Testis (tissue), 3 donors: ENCODE data around the gene ERCC3. TPM values are rescaled to one million over a fixed set of nuclear protein-coding genes. Genes with fewer than 3 reads are reported as not detected.
"Not testable (repeated sequence)": the region's sequence is repeated elsewhere in the genome, so short reads cannot be mapped to it uniquely, and the experiment has no call there.

Experiments
- DNase-seq: peaks from one replicate; pipeline ENCODE4 v3.0.0-alpha.2; 2019
- H3K27ac ChIP-seq, 2 donors: fragments of 200-600 bp; sonication (generic); one replicate each; pipeline ENCODE4 v1.5.1; 2019
- H3K27me3 ChIP-seq: fragments of 200-600 bp; sonication (generic); one replicate; pipeline ENCODE4 v1.5.1; 2019
- H3K36me3 ChIP-seq: fragments of 200-600 bp; sonication (generic); one replicate; pipeline ENCODE4 v1.5.1; 2017; ENCODE audit warnings: low read depth; ENCODE audit errors: missing control alignments
- H3K4me1 ChIP-seq: fragments of 200-600 bp; sonication (generic); one replicate; pipeline ENCODE4 v1.5.1; 2019
- H3K4me3 ChIP-seq, 2 donors: fragments of 200-600 bp; sonication (generic); one replicate each; pipeline ENCODE4 v1.5.1; 2017 to 2019
- H3K9me3 ChIP-seq: fragments of 200-600 bp; sonication (generic); one replicate; pipeline ENCODE4 v1.5.1; 2017
- CTCF ChIP-seq, 3 experiments: fragments of 450-650 bp in 2 of 3; fragments of 200-600 bp in 1 of 3; sonication (generic) in 1 of 3; IDR thresholded peaks; one replicate each; pipeline ENCODE4 v1.5.1; 2016 to 2019; ENCODE audit warnings: antibody characterized with exemption in 3 of 3, mild to moderate bottlenecking in 2 of 3, moderate library complexity in 1 of 3
- POLR2A ChIP-seq: fragments of 450-650 bp; IDR thresholded peaks from one replicate; pipeline ENCODE4 v1.6.1; 2017; ENCODE audit warnings: antibody characterized with exemption, mild to moderate bottlenecking, moderate library complexity
- WGBS, 2 donors: methylation state at CpG; one replicate each; pipeline ENCODE4 v1.1.5; 2018; 5-methylcytosine and 5-hydroxymethylcytosine counted together
- intact Hi-C: fragments of 100-400 bp; cut with DNase I; formaldehyde crosslinking; loops from one replicate; pipeline ENCODE4 v1.15.1; 2023; ENCODE audit warnings: low total_unique reads
- polyA plus RNA-seq: library from polyadenylated mRNA; stranded (reverse); fragments of 350-450 nt; fragmentation: Illumina TruSeq; extraction: RNeasy Lipid Tissue Mini Kit (QIAGEN cat#74804); gene quantifications from one replicate; pipeline ENCODE4 v1.2.3, GENCODE V29; 2014; ENCODE audit warnings: low read depth, low replicate concordance; ENCODE audit not compliant: insufficient read depth
- total RNA-seq, 2 donors: library from RNA; depleted of rRNA; stranded (reverse); fragments of >200 nt; gene quantifications; one replicate each; pipeline ENCODE4 v1.2.3, GENCODE V29; 2016

Gene ERCC3
- total and polyA plus RNA-seq, 3 donors from 2014 or later, result 78.2 to 87.5 (median 81.2) TPM

DNA sequence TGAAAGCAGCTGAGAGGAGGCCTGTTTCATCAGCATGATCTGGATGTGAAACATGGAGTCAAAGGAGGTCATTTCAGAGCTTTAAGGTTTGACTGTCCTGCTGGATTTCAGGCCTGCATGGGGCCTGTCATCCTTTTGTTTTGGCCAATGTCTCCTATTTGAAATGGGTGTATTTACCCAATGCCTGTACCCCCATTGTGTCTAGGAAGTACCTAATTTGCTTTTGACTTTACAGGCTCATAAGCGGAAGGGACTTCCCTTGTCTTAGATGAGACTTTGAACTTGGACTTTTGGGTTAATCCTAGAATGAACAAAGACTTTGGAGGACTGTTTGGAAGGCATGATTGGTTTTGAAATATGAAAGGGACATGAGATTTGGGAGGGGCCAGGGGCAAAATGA is 54.5 kb downstream of the ERCC3 start:
- no peak for DNase-seq
- 86 to 95% methylated on average over 1 of the region's 1 CpG for WGBS, 2 donors

DNA sequence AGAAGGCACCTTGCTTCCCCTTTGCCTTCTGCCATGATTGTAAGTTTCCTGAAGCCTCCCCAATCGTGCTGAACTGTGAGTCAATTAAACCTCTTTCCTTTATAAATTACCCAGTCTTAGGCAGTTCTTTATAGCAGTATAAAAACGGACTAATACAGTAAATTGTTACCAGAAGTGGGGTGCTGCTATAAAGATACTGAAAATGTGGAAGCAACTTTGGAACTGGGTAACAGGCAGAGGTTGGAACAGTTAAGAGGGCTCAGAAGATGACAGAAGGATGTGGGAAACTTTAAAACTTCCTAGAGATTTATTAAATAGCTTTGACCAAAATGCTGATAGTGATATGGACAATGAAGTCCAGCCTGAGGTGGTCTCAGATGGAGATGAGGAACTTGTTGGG is 56.2 kb downstream of the ERCC3 start:
- H3K27me3 ChIP-seq, H3K9me3 ChIP-seq, DNase-seq, H3K4me1 ChIP-seq, H3K27ac ChIP-seq, intact Hi-C loops, H3K4me3 ChIP-seq, H3K36me3 ChIP-seq: not testable (repeated sequence)
- WGBS, 2 donors, result 65 to 74% methylated on average over 2 of the region's 2 CpGs

More for the DNA sequence above, 54.5 kb downstream of the ERCC3 start:
- Histone ChIP-seq H3K27me3 (no peaks in the 10 kb centered on the region), H3K36me3 (no peaks in the 10 kb centered on the region), H3K9me3 (no peaks in the 10 kb centered on the region), H3K4me1 (no peaks in the 10 kb centered on the region), H3K4me3 (no peak overlapping the region), H3K27ac (no peak overlapping the region)
- TF ChIP-seq POLR2A (no peak), CTCF (IDR thresholded peaks at IDR 0.05) (no peak)
- intact Hi-C loops, result no loop called here

DNA sequence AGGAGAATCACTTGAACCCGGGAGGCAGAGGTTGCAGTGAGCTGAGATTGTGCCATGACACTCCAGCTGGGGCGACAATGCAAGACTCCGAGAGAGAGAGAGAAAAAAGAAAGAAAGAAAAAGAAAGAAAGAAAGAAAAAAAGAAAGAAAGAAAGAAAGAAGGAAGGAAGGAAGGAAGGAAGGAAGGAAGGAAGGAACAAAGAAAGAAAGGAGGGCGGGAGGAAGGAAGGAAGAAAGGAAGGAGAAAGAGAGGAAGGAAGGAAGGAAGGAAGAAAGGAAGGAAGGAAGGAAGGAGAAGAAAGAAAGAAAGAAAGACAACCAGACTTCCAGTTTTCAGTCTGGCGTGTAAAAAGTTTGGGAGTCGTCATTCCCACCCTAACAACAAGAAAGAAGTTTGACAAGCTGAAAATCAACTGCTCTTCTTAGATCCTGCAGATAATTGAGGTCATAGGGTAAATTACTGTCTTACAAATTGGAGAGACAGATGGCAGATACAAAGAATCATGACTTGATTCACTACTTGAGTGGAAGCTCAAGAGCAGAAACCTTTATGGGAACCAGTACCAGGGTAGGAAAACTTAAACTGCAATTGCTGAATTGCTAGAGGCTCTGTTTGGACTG is 58.8 kb downstream of the ERCC3 start:
- WGBS, 2 donors, result 92 to 93% methylated on average over 6 of the region's 6 CpGs
- no peak for DNase-seq
- Histone ChIP-seq H3K27ac (no peak overlapping the region), H3K4me3 (no peak overlapping the region), H3K4me1 (no peaks in the 10 kb centered on the region), H3K9me3 (no peaks in the 10 kb centered on the region), H3K27me3 (no peaks in the 10 kb centered on the region), H3K36me3 (no peaks in the 10 kb centered on the region)
- intact Hi-C loops, result no loop called here
- TF ChIP-seq POLR2A, result no peak
- no peak for TF ChIP-seq CTCF (IDR thresholded peaks at IDR 0.05)

GRCh38 chr2:127233710-127234109 is 60.2 kb downstream of the ERCC3 start:
- intact Hi-C loops, result no loop called here
- TF ChIP-seq CTCF (IDR thresholded peaks at IDR 0.05) (no peak), POLR2A (no peak)
- no peak for DNase-seq
- Histone ChIP-seq H3K27me3 (no peaks in the 10 kb centered on the region), H3K27ac (no peak overlapping the region), H3K4me1 (no peaks in the 10 kb centered on the region), H3K36me3 (no peaks in the 10 kb centered on the region), H3K9me3 (no peaks in the 10 kb centered on the region), H3K4me3 (no peak overlapping the region)
- WGBS, 2 donors, result 82 to 93% methylated on average over 8 of the region's 8 CpGs

- Histone ChIP-seq H3K4me3 (no peak overlapping the region), H3K27ac (no peak overlapping the region), H3K4me1 (no peaks in the 10 kb centered on the region), H3K36me3 (no peaks in the 10 kb centered on the region), H3K9me3 (no peaks in the 10 kb centered on the region), H3K27me3 (no peaks in the 10 kb centered on the region)
- no peak for TF ChIP-seq POLR2A
- DNase-seq, result no peak
- intact Hi-C loops, result no loop called here
- WGBS, 2 donors, result 82 to 85% methylated on average over 6 of the region's 6 CpGs
Observed at GRCh38 chr2:127231130-127231865, 62.6 kb downstream of the ERCC3 start.
